Liver (tissue), 9 donors: Measurements from ENCODE around the gene IP6K2. TPM values are rescaled to one million over a fixed set of nuclear protein-coding genes. Genes with fewer than 3 reads are reported as not detected.

ENCODE experiments used
- DNase-seq: peaks from one replicate; pipeline ENCODE4 v3.0.0-alpha.2; 2017; ENCODE audit warnings: low spot score
- H3K27ac ChIP-seq, 2 donors: one replicate each; pipeline ENCODE4 v1.7.0; 2013; ENCODE audit warnings: inconsistent platforms in 2 of 2, low read length in 2 of 2, control low read depth in 1 of 2, low read depth in 1 of 2, mild to moderate bottlenecking in 1 of 2
- H3K27me3 ChIP-seq, 4 donors: one replicate each; pipeline versions ENCODE4 v1.6.1 to v1.7.0; 2013; ENCODE audit warnings: low read length in 3 of 4, inconsistent platforms in 1 of 4, mild to moderate bottlenecking in 1 of 4, moderate library complexity in 1 of 4; ENCODE audit not compliant: control insufficient read depth in 4 of 4, insufficient read depth in 4 of 4
- H3K36me3 ChIP-seq, 4 donors: one replicate each; pipeline versions ENCODE4 v1.6.1 to v1.7.0; 2013; ENCODE audit warnings: low read length in 3 of 4, mild to moderate bottlenecking in 3 of 4, low read depth in 1 of 4, moderate library complexity in 1 of 4; ENCODE audit not compliant: control insufficient read depth in 4 of 4, insufficient read depth in 3 of 4
- H3K4me1 ChIP-seq, 4 donors: one replicate each; pipeline versions ENCODE4 v1.6.1 to v1.7.0; 2013; ENCODE audit warnings: low read length in 3 of 4, mild to moderate bottlenecking in 3 of 4, moderate library complexity in 1 of 4; ENCODE audit not compliant: control insufficient read depth in 4 of 4, insufficient read depth in 4 of 4
- H3K4me3 ChIP-seq, 3 donors: one replicate each; pipeline versions ENCODE4 v1.6.1 to v1.7.0; 2013; ENCODE audit warnings: low read length in 3 of 3, control low read depth in 1 of 3, low read depth in 1 of 3, mild to moderate bottlenecking in 1 of 3
- H3K9ac ChIP-seq, 2 donors: one replicate each; pipeline ENCODE4 v1.7.0; 2013; ENCODE audit warnings: low read length in 2 of 2, mild to moderate bottlenecking in 2 of 2, moderate library complexity in 2 of 2, control low read depth in 1 of 2, low read depth in 1 of 2
- H3K9me3 ChIP-seq, 4 donors: one replicate each; pipeline versions ENCODE4 v1.6.1 to v1.7.0; 2013; ENCODE audit warnings: low read length in 3 of 4; ENCODE audit not compliant: control insufficient read depth in 4 of 4
- CTCF ChIP-seq: fragments of 150-350 bp; IDR thresholded peaks from 2 replicates; pipeline ENCODE4 v1.5.1; 2017; ENCODE audit warnings: improper control_type of control experiment, low read depth, low read length; ENCODE audit not compliant: missing input control
- EGR1 ChIP-seq, 2 donors: IDR thresholded peaks; 2 replicates each; pipeline ENCODE4 v1.6.1; 2016 to 2018; ENCODE audit warnings: antibody characterized with exemption in 2 of 2, low read depth in 2 of 2
- FOXA1 ChIP-seq: IDR thresholded peaks from 2 replicates; pipeline ENCODE4 v1.6.1; 2016; ENCODE audit warnings: antibody characterized with exemption
- FOXA2 ChIP-seq: IDR thresholded peaks from 2 replicates; pipeline ENCODE4 v1.6.1; 2016; ENCODE audit warnings: antibody characterized with exemption
- GABPA ChIP-seq, 2 donors: IDR thresholded peaks in 1 of 2; conservative IDR thresholded peaks in 1 of 2; 2 replicates each; pipeline ENCODE4 v1.6.1; 2016; ENCODE audit warnings: antibody characterized with exemption in 2 of 2, mild to moderate bottlenecking in 1 of 2, moderate library complexity in 1 of 2
- HNF4A ChIP-seq, 2 donors: conservative IDR thresholded peaks; 2 replicates each; pipeline ENCODE4 v1.6.1; 2016; ENCODE audit warnings: antibody characterized with exemption in 2 of 2, mild to moderate bottlenecking in 2 of 2
- HNF4G ChIP-seq: IDR thresholded peaks from 2 replicates; pipeline ENCODE4 v1.6.1; 2016; ENCODE audit warnings: antibody characterized with exemption
- JUND ChIP-seq, 2 donors: IDR thresholded peaks; 2 replicates each; pipeline ENCODE4 v1.6.1; 2016; ENCODE audit warnings: antibody characterized with exemption in 2 of 2
- NR2F2 ChIP-seq: IDR thresholded peaks from 2 replicates; pipeline ENCODE4 v1.6.1; 2016; ENCODE audit warnings: antibody characterized with exemption
- RAD21 ChIP-seq, 2 donors: IDR thresholded peaks; 2 replicates each; pipeline ENCODE4 v1.6.1; 2016; ENCODE audit warnings: antibody characterized with exemption in 2 of 2, mild to moderate bottlenecking in 2 of 2
- REST ChIP-seq: IDR thresholded peaks from 2 replicates; pipeline ENCODE4 v1.6.1; 2016; ENCODE audit warnings: antibody characterized with exemption, mild to moderate bottlenecking
- RXRA ChIP-seq, 2 donors: IDR thresholded peaks; 2 replicates each; pipeline ENCODE4 v1.6.1; 2017 to 2018; ENCODE audit warnings: antibody characterized with exemption in 2 of 2, mild to moderate bottlenecking in 1 of 2
- SP1 ChIP-seq: IDR thresholded peaks from 2 replicates; pipeline ENCODE4 v1.6.1; 2018; ENCODE audit warnings: antibody characterized with exemption, mild to moderate bottlenecking
- TAF1 ChIP-seq: conservative IDR thresholded peaks from 2 replicates; pipeline ENCODE4 v1.6.1; 2016; ENCODE audit warnings: antibody characterized with exemption, mild to moderate bottlenecking
- YY1 ChIP-seq: IDR thresholded peaks from 2 replicates; pipeline ENCODE4 v1.6.1; 2016; ENCODE audit warnings: antibody characterized with exemption, mild to moderate bottlenecking
- ZBTB33 ChIP-seq: IDR thresholded peaks from 2 replicates; pipeline ENCODE4 v1.6.1; 2016; ENCODE audit warnings: antibody characterized with exemption
- WGBS: extraction: QIAGEN DNeasy Blood & Tissue Kit; methylation state at CpG from one replicate; pipeline ENCODE4 v1.1.7; 2013; 5-methylcytosine and 5-hydroxymethylcytosine counted together
- polyA plus RNA-seq, 2 donors: library from polyadenylated mRNA; stranded (reverse) in 1 of 2; unstranded in 1 of 2; fragments of 200-250 nt in 1 of 2; fragments of >200 nt in 1 of 2; fragmentation: Nextera tagmentation in 1 of 2; extraction: Ambion mirVana in 1 of 2; gene quantifications; one replicate each; pipeline versions ENCODE4 v1.2.1 to v1.2.3, GENCODE V29; 2013 to 2015
- total RNA-seq, 2 donors: library from RNA; depleted of rRNA; stranded (reverse); fragments of >200 nt; gene quantifications; one replicate each; pipeline ENCODE4 v1.2.3, GENCODE V29; 2014
- TF ChIP-seq, protein P1 (sequence below): IDR thresholded peaks from 2 replicates; pipeline ENCODE4 v1.6.1; 2016; ENCODE audit warnings: antibody characterized with exemption
- TF ChIP-seq, protein P2 (sequence below): IDR thresholded peaks from 2 replicates; pipeline ENCODE4 v1.6.1; 2016; ENCODE audit warnings: antibody characterized with exemption
- donor health status: healthy.
- donor health status: healthy.
- donor health status: healthy.
- donor health status: healthy.
- donor health status: healthy.

IP6K2 gene
- total and polyA plus RNA-seq, 4 donors, result 21.8 to 37.6 (median 24.3) TPM

DNA sequence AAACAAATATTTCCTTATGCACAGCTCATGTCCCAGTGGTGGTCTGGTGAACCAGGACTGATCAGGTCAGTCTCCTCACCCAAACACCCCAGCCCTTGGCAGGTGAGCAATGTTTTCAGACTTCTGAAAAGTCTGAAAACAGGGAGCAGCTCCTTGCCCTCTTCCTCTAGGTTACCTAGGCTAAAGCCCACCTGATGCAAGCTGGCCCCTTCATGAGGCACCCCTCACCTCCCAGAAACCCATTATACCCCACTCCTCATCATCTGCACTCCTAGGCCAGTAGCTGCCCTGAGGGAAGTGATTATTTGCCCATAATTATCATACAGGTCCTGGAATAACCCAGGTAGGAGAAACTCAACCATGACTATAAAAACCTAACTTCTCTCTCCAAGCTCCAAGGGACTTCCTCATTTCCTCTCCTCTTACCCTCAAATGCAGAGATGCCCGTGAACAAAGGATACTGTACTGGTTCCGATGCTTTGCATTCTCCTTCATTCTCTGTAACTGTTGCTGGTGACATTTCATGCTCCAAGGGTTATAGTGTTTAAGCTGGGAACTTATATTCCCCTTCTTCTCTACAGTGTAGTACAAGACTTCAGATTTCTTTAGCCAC is 26.1 kb downstream of the IP6K2 start:
- Histone ChIP-seq H3K4me1 (peaks cover 0 to 6% (median 4%) of the 10 kb centered on the region in 4 donors), H3K4me3 (no peak overlapping the region), H3K9ac (no peak overlapping the region), H3K9me3 (no peaks in the 10 kb centered on the region), H3K27ac (no peak overlapping the region), H3K27me3 (no peaks in the 10 kb centered on the region), H3K36me3 (peaks cover 22 to 69% (median 60%) of the 10 kb centered on the region in 4 donors)
- TF ChIP-seq RAD21 (IDR thresholded peaks at IDR 0.05) (no peak), JUND (IDR thresholded peaks at IDR 0.05) (no peak), HNF4A (conservative IDR thresholded peaks at IDR 0.05) (no peak), EGR1 (IDR thresholded peaks at IDR 0.05; ENCODE audit: low read depth in 2 of 2) (no peak), NR2F2 (no peak), YY1 (no peak), FOXA2 (no peak), HNF4G (no peak), RXRA (IDR thresholded peaks at IDR 0.05) (no peak)
- TF ChIP-seq, protein P1, sequence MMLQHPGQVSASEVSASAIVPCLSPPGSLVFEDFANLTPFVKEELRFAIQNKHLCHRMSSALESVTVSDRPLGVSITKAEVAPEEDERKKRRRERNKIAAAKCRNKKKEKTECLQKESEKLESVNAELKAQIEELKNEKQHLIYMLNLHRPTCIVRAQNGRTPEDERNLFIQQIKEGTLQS, result no peak
- DNase-seq, result no peak
- 93% methylated on average over 2 of the region's 2 CpGs for WGBS

GRCh38 chr3:48689384-48689783 is 27.6 kb downstream of the IP6K2 start:
- no peak for TF ChIP-seq RXRA (IDR thresholded peaks at IDR 0.05)
- TF ChIP-seq TAF1, result no peak
- no peak for TF ChIP-seq REST
- TF ChIP-seq, protein P1, result no peak
- no peak for TF ChIP-seq FOXA2
- TF ChIP-seq GABPA (IDR thresholded peaks at IDR 0.05 in 1 of 2, conservative IDR thresholded peaks at IDR 0.05 in 1 of 2), result no peak
- TF ChIP-seq FOXA1, result no peak
- TF ChIP-seq HNF4G, result no peak
- no peak for TF ChIP-seq HNF4A (conservative IDR thresholded peaks at IDR 0.05)
- no peak for TF ChIP-seq CTCF
- TF ChIP-seq ZBTB33, result no peak
- no peak for TF ChIP-seq RAD21 (IDR thresholded peaks at IDR 0.05)
- no peak for TF ChIP-seq SP1
- TF ChIP-seq JUND (IDR thresholded peaks at IDR 0.05), result no peak
- TF ChIP-seq EGR1 (IDR thresholded peaks at IDR 0.05; ENCODE audit: low read depth in 2 of 2), result no peak
- no peak for TF ChIP-seq YY1
- TF ChIP-seq, protein P2, sequence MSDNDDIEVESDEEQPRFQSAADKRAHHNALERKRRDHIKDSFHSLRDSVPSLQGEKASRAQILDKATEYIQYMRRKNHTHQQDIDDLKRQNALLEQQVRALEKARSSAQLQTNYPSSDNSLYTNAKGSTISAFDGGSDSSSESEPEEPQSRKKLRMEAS, result no peak
- no peak for TF ChIP-seq NR2F2
- Histone ChIP-seq H3K36me3 (peaks cover 20 to 59% (median 53%) of the 10 kb centered on the region in 4 donors), H3K4me1 (peaks cover 3 to 12% (median 10%) of the 10 kb centered on the region in 4 donors), H3K27me3 (no peaks in the 10 kb centered on the region), H3K4me3 (no peak overlapping the region), H3K9me3 (no peaks in the 10 kb centered on the region), H3K9ac (no peak overlapping the region), H3K27ac (no peak overlapping the region)
- DNase-seq, result no peak
- 78% methylated on average over 5 of the region's 5 CpGs for WGBS
